ENCODE data around the gene GPER1.

DNA sequence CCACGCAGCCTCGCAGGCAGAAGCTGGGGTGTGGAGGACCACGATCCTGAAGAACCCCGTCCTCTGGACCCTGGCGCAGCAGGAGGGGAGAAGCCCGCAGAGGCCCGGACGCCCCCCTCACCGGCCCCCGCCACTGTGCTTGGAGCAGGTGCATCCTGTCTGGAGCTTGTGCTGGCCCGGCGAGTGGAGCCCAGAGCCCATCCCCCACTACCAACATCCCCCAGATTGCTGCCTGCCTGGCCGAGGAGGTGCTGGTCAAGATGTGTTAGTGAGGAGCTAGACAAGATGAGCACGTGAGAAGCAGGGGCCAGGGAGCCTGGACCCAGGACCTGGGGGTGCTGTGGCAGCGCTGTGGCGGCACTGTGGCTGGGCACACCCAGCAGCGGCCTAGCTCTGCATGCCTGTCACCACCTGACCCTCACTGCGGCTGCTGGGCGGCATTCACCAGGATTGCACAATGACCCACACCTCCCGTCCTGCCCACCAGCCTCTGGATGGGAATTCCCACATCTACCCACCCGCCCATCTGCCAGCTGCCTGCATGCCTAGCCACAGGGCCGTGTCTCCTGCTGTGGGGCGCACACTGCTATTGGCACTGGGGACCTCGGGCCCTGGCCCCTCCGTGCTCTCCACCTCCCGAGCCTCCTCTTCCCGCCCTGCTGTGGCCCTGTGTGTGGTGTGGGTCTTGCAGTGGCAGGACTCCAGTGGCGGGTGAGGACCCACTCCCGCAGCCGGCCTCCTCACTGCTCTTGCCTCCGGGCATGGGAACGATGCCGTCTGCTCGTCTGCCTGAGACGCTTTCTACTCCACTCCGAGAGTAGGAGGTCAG, 31.7 kb upstream of the GPER1 start:
- no peak for TF ChIP-seq YY1 (IDR thresholded peaks at IDR 0.05; ENCODE audit: insufficient read depth, insufficient read length)
- no peak for TF ChIP-seq SUZ12 (IDR thresholded peaks at IDR 0.05; ENCODE audit: extremely low read depth, insufficient read depth, insufficient read length)
- no peak for TF ChIP-seq ZNF274 (IDR thresholded peaks at IDR 0.05; ENCODE audit: low read depth, low read length)

Measured in NT2/D1 (cell line).